BLaER1 (cell line): Measurements from ENCODE around the gene USP24.

Source experiments
- H3K27ac ChIP-seq: shearing (Covaris generic); formaldehyde crosslinking; 2 replicates; pipeline ENCODE4 v1.8.1; 2022
- H3K27me3 ChIP-seq: shearing (Covaris generic); formaldehyde crosslinking; 2 replicates; pipeline ENCODE4 v1.8.1; 2022
- H3K36me3 ChIP-seq: shearing (Covaris generic); formaldehyde crosslinking; 2 replicates; pipeline ENCODE4 v1.8.1; 2022
- H3K4me1 ChIP-seq: shearing (Covaris generic); formaldehyde crosslinking; 2 replicates; pipeline ENCODE4 v1.8.1; 2022
- H3K4me2 ChIP-seq: shearing (Covaris generic); formaldehyde crosslinking; 2 replicates; pipeline ENCODE4 v1.8.1; 2022
- H3K4me3 ChIP-seq: shearing (Covaris generic); formaldehyde crosslinking; 2 replicates; pipeline ENCODE4 v1.8.1; 2022
- H3K9ac ChIP-seq: shearing (Covaris generic); formaldehyde crosslinking; 2 replicates; pipeline ENCODE4 v1.8.1; 2022
- H3K9me3 ChIP-seq: shearing (Covaris generic); formaldehyde crosslinking; 2 replicates; pipeline ENCODE4 v1.8.1; 2022
- H4K20me1 ChIP-seq: shearing (Covaris generic); formaldehyde crosslinking; 2 replicates; pipeline ENCODE4 v1.8.1; 2022
- Cebpa-rat ChIP-seq: shearing (Covaris generic); IDR thresholded peaks from 2 replicates; pipeline ENCODE4 v1.8.1; 2022

Gene USP24

DNA sequence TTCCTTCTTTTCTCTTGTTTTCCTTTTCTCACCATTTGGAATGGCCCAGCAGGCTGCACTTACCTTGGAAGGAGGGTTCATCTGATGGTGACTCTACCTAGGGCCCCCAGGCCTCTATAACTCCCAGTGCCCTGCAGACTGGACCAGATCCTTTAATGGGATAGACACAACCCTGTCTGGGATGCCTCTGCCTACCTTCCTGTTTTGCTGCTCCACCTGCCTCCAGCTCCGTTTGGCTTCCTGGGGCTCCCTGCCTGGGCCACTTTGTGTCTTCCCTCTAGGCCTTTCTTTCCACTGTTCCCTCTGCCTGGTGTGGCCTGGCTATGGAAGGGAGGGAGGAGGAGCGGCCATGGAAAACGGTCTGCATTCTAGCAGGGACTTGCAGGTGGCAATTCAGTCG is 168.3 kb downstream of the USP24 start:
- no peaks in the 10 kb centered on the region for H3K9me3 ChIP-seq
- H3K4me3 ChIP-seq: no peak overlapping the region
- no peaks in the 10 kb centered on the region for H3K27me3 ChIP-seq
- TF ChIP-seq Cebpa-rat: no peak
- no peak overlapping the region for H3K9ac ChIP-seq
- no peaks in the 10 kb centered on the region for H4K20me1 ChIP-seq
- no peaks in the 10 kb centered on the region for H3K4me1 ChIP-seq
- H3K27ac ChIP-seq: no peak overlapping the region
- H3K36me3 ChIP-seq: no peaks in the 10 kb centered on the region
- no peak overlapping the region for H3K4me2 ChIP-seq

DNA sequence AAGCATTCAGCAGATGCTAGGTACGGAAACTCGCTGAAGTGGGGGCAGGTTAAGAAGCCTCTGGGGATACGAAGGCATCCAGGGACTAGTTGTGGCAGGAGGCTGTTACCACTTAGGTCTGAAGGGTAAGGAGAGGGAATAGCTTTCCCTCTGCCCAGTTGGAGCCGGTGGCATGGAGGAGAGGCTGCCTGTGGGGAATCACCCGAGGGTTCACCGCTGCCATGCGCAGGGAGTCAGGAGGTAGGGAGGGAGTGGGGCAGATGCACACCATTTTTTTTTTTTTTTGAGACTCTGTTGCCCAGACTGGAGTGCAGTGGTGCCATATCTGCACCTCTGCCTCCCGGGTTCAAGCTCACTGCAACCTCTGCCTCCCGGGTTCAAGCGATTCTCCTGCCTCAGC is 169.7 kb downstream of the USP24 start:
- Histone ChIP-seq H3K9me3 (no peaks in the 10 kb centered on the region), H3K4me3 (no peak overlapping the region), H4K20me1 (no peaks in the 10 kb centered on the region), H3K4me2 (no peak overlapping the region), H3K27ac (no peak overlapping the region), H3K36me3 (no peaks in the 10 kb centered on the region), H3K4me1 (no peaks in the 10 kb centered on the region), H3K9ac (no peak overlapping the region), H3K27me3 (no peaks in the 10 kb centered on the region)
- no peak for TF ChIP-seq Cebpa-rat

DNA sequence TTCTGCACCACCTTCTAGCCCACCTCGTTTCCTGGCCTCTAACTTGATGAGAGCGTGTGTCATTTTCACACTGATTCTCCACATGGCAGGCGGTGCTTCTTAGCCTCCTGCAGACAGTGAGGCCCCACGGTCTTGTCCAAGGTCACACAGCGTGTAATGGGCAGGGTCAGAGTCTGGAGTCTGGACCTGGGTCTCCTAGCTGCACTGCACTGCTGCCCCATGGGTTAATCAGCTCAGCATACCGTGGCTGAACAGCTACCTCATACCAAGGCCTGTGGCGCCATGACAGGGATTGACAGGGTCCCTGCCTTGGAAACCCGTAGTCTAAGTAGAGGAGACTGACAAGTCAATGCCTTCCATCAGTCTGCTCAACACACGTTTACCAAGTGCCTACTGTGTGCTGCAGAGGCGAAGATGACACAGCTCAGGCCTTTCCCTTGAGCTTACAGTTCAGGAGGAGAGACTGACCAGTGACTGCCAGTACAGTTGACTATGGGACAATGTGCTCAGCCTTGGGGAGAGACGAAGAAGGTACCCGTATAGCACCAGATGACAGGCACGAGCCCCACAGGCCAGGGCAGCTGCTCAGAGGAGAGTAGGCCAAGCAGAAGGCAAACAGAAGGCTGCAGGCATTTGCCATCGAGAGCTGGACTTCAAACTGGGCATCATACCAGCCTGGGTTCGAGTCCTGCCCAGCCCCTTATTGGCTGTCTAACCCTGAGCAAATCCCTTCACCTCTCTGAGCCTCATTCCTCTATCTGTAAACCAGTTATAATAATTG is 170.4 kb downstream of the USP24 start:
- Histone ChIP-seq H3K27me3 (no peaks in the 10 kb centered on the region), H4K20me1 (no peaks in the 10 kb centered on the region), H3K9ac (no peak overlapping the region), H3K27ac (no peak overlapping the region), H3K9me3 (no peaks in the 10 kb centered on the region), H3K4me1 (no peaks in the 10 kb centered on the region), H3K4me2 (no peak overlapping the region), H3K36me3 (no peaks in the 10 kb centered on the region), H3K4me3 (no peak overlapping the region)
- no peak for TF ChIP-seq Cebpa-rat

DNA sequence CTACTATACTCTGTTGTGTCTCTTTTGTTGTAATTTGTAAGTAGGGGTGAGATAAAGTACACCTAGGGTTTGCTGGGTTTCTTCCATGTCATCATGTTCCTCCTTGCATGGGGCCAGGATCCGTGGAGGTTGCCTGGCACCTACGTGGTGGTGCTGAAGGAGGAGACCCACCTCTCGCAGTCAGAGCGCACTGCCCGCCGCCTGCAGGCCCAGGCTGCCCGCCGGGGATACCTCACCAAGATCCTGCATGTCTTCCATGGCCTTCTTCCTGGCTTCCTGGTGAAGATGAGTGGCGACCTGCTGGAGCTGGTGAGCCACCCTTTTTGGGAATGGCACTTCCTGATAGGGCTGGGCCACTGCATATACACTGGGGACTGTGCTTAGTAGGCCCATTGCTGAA is 171.4 kb downstream of the USP24 start:
- Histone ChIP-seq H3K4me1 (no peaks in the 10 kb centered on the region), H3K27me3 (no peaks in the 10 kb centered on the region), H3K4me2 (no peak overlapping the region), H3K36me3 (no peaks in the 10 kb centered on the region), H4K20me1 (no peaks in the 10 kb centered on the region), H3K9me3 (no peaks in the 10 kb centered on the region), H3K27ac (no peak overlapping the region), H3K4me3 (no peak overlapping the region), H3K9ac (no peak overlapping the region)
- TF ChIP-seq Cebpa-rat: no peak

DNA sequence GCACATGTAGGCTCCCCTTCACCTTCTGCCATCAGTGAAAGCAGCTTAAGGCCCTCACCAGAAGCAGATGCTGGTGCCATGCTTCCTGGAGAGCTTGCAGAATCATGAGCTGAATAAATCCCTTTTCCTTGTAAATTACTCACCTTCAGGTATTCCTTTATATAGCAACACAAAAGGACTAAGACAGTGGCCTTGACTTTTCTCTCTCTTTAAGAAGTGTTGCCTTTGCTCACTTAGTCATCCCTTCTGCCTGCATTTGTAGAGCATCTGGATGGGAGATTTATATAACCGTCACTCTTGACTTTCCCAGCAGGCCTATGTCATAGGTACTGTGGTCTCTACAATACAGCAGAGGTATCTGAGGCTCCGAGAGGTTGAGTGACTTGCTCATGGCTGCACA is 172.2 kb downstream of the USP24 start:
- H3K27ac ChIP-seq: no peak overlapping the region
- no peaks in the 10 kb centered on the region for H4K20me1 ChIP-seq
- no peak overlapping the region for H3K4me2 ChIP-seq
- no peak overlapping the region for H3K4me3 ChIP-seq
- H3K27me3 ChIP-seq: no peaks in the 10 kb centered on the region
- no peak for TF ChIP-seq Cebpa-rat
- H3K4me1 ChIP-seq: no peaks in the 10 kb centered on the region
- H3K9ac ChIP-seq: no peak overlapping the region
- H3K36me3 ChIP-seq: no peaks in the 10 kb centered on the region
- no peaks in the 10 kb centered on the region for H3K9me3 ChIP-seq

DNA sequence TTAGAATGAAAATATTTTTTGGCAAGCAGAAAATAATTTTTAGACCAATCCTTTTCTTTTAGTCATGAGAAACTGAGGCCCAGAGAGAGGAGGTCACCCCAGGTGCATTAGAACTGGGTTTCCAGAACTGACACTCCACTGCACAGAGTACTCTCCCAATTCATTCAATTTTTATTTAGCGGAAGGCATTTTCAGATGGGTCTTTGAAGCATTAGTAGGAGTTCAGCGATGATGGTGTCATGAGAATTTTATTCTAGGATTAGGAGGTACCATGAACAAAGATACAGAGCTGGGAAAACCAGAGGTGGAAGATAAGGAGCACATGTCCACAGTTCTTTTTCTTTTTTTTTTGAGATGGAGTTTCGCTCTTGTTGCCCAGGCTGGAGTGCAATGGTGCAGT is 173.6 kb downstream of the USP24 start:
- H3K9ac ChIP-seq: no peak overlapping the region
- H4K20me1 ChIP-seq: no peaks in the 10 kb centered on the region
- H3K4me1 ChIP-seq: no peaks in the 10 kb centered on the region
- H3K4me3 ChIP-seq: no peak overlapping the region
- no peaks in the 10 kb centered on the region for H3K36me3 ChIP-seq
- no peak for TF ChIP-seq Cebpa-rat
- H3K9me3 ChIP-seq: no peaks in the 10 kb centered on the region
- no peak overlapping the region for H3K27ac ChIP-seq
- H3K27me3 ChIP-seq: no peaks in the 10 kb centered on the region
- H3K4me2 ChIP-seq: no peak overlapping the region

DNA sequence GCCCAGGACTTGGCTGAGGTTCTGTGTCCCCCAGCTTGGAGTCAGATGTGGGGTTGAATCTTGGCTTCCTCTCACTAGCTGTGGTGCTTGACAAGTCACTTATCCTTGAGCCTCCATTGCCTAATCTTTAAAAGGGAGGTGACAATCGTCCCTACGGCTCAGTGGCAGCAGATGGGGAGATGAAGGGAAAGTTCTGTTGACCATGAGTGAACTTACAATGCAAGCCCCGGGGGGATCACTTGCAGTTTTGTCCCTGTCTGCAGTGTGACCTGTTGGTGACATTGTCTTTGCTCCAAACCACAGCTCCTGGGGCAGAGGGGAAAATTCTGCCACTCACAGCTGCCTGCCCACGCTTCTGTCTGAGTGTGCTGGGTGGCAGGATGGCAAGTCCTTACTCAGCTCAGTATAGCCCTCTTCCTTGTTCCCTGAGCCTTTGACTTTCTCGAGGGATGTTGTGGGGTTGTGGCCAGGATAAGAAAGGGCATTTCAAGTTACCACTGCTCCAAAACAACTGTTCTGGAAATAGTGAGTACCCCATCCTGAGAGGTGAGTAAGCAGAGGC is 174.2 kb downstream of the USP24 start:
- no peak overlapping the region for H3K4me3 ChIP-seq
- no peaks in the 10 kb centered on the region for H3K9me3 ChIP-seq
- H3K36me3 ChIP-seq: no peaks in the 10 kb centered on the region
- H3K4me2 ChIP-seq: no peak overlapping the region
- no peaks in the 10 kb centered on the region for H3K4me1 ChIP-seq
- no peaks in the 10 kb centered on the region for H4K20me1 ChIP-seq
- no peak overlapping the region for H3K27ac ChIP-seq
- no peak for TF ChIP-seq Cebpa-rat
- H3K9ac ChIP-seq: no peak overlapping the region
- H3K27me3 ChIP-seq: no peaks in the 10 kb centered on the region

DNA sequence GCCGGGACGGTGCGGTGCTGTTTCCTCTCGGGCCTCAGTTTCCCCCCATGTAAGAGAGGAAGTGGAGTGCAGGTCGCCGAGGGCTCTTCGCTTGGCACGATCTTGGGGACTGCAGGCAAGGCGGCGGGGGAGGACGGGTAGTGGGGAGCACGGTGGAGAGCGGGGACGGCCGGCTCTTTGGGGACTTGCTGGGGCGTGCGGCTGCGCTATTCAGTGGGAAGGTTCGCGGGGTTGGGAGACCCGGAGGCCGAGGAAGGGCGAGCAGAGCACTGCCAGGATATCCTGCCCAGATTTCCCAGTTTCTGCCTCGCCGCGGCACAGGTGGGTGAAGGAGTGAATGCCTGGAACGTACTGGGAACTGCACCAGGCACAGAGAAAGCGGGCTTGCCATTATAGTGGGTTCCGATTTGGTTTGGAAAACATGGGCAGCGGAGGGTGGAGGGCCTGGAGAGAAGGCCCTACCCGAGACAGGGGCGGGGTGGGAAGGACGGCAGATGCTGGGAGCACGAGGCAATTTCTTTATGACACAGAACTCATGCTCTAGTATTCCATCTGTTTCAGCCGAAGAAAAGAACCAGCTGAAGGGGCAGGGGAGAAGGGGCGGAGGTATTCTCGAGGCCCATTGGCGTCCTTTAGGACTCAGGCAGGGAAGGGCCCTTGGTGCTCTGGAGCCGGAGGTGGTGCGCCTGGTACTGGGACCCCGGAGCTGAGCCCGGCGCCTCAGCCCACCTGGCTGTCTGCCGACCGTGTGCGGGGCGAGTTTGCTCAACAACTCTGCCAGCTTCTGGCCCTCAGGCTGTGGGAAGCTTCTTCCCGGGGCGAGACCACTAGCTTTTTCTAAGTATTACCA is 174.9 kb downstream of the USP24 start:
- H3K9ac ChIP-seq: no peak overlapping the region
- no peak overlapping the region for H3K4me3 ChIP-seq

DNA sequence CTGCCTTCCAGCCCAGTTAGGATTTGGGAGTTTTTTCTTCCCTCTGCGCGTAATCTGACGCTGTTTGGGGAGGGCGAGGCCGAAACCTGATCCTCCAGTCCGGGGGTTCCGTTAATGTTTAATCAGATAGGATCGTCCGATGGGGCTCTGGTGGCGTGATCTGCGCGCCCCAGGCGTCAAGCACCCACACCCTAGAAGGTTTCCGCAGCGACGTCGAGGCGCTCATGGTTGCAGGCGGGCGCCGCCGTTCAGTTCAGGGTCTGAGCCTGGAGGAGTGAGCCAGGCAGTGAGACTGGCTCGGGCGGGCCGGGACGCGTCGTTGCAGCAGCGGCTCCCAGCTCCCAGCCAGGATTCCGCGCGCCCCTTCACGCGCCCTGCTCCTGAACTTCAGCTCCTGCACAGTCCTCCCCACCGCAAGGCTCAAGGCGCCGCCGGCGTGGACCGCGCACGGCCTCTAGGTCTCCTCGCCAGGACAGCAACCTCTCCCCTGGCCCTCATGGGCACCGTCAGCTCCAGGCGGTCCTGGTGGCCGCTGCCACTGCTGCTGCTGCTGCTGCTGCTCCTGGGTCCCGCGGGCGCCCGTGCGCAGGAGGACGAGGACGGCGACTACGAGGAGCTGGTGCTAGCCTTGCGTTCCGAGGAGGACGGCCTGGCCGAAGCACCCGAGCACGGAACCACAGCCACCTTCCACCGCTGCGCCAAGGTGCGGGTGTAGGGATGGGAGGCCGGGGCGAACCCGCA is 175.7 kb downstream of the USP24 start, which contains the start of gene PCSK9:
TSS of gene PCSK9 (plus strand) at position 207 of the 741 bp plus-strand sequence. CDS start at position 497, 290 bp downstream.
- Histone ChIP-seq H3K4me1 (no peaks in the 10 kb centered on the region), H3K36me3 (no peaks in the 10 kb centered on the region), H3K27ac (no peak within 1 kb of the TSS), H3K9me3 (no peaks in the 10 kb centered on the region), H3K4me3 (no peak within 1 kb of the TSS), H3K9ac (no peak within 1 kb of the TSS), H4K20me1 (no peaks in the 10 kb centered on the region), H3K27me3 (no peaks in the 10 kb centered on the region), H3K4me2 (no peak within 1 kb of the TSS)
- no peak for TF ChIP-seq Cebpa-rat

More for the DNA sequence above, 174.9 kb downstream of the USP24 start:
- no peak for TF ChIP-seq Cebpa-rat
- Histone ChIP-seq H3K4me2 (no peak overlapping the region), H3K27ac (no peak overlapping the region), H4K20me1 (no peaks in the 10 kb centered on the region), H3K27me3 (no peaks in the 10 kb centered on the region), H3K36me3 (no peaks in the 10 kb centered on the region), H3K4me1 (no peaks in the 10 kb centered on the region), H3K9me3 (no peaks in the 10 kb centered on the region)
